Left renal pelvis (tissue), 4 donors: ENCODE data around the gene KCNV2. TPM values are rescaled to one million over a fixed set of nuclear protein-coding genes. Genes with fewer than 3 reads are reported as not detected.
"Not testable (repeated sequence)": the region's sequence is repeated elsewhere in the genome, so short reads cannot be mapped to it uniquely, and the experiment has no call there.

Source experiments
- DNase-seq, 4 donors: peaks; one replicate each; pipeline ENCODE4 v3.0.0-alpha.2; 2013; ENCODE audit warnings: low read depth in 4 of 4, low spot score in 3 of 4
- polyA plus RNA-seq, 4 donors: library from polyadenylated mRNA; unstranded; fragments of 120-200 nt; gene quantifications; one replicate each; pipeline ENCODE4 v1.2.1, GENCODE V29; 2013; ENCODE audit not compliant: insufficient read length in 4 of 4

Gene KCNV2
- polyA plus RNA-seq: under 1 TPM in 3 of 4 donors, not detected in 1; 0.07 to 0.37 (median 0.13) TPM

DNA sequence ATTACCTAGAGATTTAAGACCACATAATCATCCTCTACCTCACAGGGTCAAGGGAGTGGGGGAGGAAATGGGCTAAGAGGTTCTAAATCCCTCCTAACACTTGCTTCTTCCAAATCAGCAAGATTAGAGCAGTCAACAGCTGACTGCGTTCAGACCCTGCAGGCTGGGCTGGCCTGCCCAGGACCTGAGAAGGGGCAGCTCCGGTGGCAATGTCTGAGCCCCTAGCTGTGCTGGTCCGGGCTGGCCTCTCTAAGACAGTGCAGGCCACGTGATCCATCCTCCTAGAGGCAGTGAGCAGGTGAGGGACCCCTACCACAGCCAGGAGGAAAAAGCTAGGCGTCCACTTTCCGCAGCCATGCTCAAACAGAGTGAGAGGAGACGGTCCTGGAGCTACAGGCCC lies at the start of gene KCNV2:
Gene KCNV2, plus strand, starts transcription at position 126 of the 400 bp plus-strand sequence. Its CDS starts 230 bp downstream, at position 356.
- no peak for DNase-seq

DNA sequence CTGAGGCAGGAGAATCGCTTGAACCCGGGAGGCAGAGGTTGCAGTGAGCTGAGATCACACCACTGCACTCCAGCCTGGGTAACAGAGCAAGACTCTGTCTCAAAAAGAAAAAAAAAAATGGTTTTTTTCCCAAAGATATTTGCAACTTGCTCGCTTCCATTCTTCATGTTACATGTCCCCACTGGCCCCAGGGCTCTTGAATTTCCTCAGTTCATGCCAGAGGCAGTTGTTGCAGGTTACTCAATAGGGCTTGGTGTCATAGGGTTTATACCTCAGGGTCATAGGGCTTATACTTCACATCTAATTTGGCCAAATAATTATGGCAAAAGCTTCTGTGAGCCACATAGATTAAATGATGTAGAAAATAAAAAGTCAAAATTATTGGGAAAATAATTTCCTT lies 44.1 kb upstream of the KCNV2 start:
- no peak for DNase-seq

DNA sequence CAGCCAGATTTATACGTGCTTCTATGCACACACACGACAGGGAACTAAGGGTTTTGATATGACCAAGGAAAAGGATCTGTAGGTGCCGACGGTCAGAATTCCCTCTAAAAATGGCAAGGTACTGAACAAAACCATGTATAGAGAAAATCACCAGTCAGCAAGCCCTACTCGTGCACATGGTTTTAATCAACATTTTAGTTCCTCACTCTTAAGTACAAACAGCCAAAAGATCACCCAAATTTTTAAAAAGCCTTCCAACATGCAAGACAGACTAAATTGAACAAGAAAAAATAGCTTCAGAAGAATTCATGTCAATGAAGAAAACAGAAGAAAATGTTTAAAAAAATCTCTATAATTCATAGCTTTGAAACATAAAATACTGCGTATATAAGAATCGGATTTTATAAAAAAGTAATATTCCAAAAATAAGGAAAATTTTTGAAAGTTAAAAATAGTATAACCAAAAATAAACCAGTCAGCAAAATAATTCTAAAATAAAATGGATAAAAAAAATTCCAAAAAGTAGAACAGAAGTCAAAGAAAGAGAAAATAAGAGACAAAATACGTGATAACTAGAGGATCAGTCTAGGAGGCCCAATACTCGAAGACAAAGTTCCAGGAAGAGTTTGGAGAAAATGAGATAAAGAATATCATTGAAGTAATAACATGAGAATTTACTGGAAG lies 43.0 kb upstream of the KCNV2 start:
- no peak for DNase-seq

DNA sequence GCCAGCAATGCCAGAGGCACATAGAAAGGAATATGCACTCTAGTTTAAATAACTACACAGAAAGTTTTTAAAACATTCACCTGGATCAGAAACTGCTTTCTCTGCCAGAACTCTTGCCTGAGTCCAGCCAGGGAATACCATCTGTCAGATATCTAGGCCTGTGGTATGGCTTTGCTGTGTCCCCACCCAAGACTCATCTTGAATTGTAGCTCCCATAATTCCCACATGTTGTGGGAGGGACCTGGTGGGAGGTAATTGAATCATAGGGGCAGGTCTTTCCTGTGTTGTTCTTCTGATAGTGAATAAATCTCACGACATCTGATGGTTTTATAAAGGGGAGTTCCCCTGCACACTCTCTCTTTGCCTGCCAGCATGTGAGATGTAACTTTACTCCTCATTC lies 41.5 kb upstream of the KCNV2 start:
- DNase-seq: no peak

DNA sequence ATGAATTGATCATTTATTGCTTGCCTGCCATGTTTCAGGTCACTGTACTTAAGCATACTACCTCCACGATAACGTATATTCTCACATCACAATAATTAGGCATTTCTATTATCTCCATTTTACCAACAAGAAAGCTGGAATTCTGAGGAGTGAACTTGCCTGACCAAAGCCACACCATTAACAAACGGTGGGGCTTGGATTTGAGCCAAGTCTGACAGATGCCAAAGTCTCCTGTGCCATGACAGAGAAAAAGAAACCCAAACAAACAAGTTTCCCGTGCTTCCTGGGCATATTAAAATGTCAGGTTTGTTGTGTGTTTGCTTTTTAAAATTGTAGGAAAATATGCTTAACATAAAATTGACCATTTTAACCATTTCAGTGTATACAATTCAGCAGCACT lies 40.8 kb upstream of the KCNV2 start:
- no peak for DNase-seq

DNA sequence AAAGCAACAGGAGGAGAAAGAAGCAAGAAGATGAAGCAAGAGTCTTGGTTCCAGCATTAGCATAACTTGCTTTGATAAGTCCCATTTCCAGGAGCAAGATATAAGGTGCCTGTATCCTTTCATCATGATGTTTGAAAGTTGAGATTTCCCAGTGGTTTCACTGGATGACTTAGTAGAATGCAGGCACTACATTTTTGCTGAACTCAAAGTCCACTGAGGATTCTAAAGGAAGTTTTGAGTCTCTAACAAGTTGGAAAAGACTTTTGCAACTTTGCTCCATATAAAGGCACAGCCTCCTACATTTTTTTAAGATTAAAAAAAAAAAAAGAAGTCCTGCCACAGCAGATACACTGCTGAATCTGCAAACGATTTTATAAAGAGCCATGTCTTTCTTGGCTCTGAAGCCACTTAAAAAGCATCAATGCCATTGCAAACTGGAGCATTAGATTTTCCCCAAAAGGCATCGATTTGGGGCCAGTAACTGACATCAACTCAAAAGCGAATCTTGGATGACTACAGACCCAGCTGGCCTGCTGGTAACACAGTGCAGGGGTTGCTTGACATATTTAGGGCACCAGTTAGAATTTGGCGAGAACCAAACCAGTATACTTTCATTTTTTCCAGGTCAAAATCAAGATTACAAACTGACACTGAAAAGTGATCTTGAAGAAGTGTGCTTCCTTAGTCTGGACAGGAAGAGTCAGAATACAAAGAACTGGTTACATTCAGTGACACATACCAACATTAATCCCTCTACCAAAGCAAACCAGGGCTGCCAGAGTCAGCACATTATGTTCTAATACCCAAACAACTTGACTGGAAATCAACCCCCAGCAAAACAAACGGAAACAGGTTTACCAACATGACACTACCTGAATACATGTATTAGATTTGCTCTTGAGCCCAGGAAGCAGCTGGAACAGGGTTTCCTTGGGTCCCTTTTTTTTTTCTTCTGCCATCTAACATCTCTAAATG lies 39.1 kb upstream of the KCNV2 start:
- DNase-seq: no peak

DNA sequence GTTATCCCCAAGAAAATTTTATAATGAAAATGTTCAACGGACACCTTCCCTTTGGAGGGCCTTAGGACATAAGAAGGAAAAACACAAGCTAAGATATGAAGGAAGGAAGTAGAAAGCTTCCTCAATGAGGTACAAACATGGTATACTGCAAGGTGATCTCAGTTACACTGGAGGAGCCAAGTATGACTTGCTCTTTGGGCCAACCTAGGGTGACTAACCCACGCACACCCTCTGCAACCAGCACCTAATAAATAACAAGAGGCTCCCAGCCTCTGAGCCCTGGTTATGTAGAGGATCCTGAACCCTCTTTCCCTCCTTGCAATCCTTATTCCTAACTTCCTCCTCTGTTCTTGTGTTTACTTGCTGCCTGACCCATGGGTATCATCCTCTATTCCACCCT lies 38.3 kb upstream of the KCNV2 start:
- DNase-seq: no peak

DNA sequence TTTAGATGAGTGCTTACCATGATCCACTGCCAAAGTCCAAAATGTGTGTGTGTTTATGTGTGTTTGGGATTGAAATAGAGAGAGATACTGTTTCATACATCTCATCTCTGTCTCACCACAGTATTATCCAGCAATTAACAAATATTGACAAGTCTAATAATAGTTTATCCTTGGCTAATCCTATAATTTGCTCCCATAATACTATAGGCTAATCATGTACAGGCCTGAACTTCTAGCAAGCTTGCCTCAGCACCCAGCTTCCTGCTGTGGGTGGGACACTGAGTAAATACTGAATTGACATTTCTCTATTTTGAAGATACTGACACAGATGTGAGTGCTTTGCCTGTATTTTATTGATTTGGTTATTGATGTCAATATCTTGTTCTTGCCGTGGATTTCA lies 35.3 kb upstream of the KCNV2 start:
- no peak for DNase-seq

DNA sequence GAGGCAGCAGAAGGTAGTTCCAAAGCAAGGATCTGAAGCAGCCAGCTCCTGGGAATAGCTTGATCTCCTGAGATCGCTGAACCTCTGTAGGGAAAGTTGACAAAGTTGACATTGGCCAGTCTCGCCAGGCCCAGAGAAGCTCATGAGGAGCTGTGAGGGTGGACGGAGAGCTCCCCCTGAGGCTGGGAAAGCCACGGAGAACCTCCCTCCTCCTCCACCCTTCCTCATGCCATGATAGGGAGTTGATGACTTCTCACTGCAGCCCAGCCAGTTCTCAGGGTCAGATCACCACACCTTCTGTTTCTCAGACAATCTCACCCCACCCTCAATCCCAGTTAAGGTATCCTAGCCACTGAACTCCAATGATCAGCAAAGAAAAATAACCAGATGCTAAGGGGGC lies 30.4 kb upstream of the KCNV2 start:
- DNase-seq: no peak

DNA sequence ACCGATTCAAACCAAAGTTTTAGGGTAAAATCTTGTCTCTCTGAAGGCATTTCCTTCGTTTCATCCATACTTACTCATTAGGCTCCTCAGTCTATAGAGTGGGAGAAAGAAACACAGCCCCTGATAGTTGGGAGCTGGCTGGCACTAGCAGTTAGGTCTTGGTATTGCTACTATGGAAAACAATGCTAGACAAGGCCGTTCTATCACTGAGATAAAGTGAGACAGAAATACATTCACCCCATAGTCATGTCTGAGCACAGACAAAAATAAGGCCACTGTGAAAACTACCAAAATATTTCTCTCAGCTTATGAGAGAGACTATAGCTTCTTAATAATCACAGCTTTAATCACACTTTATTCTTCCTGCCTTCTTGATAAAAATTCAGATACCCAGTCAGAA lies 28.7 kb upstream of the KCNV2 start:
- DNase-seq: no peak

DNA sequence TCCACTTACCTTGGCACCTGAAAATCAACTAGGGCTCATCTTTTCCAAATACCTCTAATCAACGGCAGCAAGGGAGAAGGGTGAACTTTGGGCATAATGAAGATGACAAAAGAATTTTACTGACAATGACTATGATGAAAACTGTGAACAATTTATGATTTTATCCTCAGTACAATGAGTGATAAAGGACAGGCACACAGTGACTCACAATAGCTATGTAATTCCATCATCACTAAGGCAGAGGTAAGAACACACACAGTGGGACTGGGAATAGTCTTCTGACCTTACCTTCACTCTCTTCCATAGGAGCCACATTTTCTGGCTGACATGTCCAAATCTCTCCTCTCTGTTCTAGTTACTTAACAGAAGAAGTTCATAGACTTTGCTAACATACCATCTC lies 26.1 kb upstream of the KCNV2 start:
- no peak for DNase-seq

DNA sequence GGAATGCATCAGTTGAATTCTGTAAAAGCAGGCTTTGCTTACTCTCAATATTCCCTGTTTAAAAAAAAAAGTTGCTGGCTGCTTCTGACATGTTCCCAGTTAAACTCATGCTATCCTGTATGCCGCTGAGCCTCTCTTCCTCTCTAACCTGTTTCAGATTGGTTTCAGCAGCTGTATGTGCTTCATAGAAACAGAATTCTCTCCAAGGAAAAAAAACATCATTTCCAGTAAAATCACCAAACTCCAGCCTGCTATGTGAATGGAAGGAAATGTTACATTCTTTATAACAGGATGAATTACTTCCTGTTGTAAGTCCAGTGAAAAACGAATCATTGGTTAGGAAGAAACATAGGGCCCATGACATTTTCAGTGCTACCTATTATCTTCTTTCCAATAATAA lies 25.7 kb upstream of the KCNV2 start:
- no peak for DNase-seq

DNA sequence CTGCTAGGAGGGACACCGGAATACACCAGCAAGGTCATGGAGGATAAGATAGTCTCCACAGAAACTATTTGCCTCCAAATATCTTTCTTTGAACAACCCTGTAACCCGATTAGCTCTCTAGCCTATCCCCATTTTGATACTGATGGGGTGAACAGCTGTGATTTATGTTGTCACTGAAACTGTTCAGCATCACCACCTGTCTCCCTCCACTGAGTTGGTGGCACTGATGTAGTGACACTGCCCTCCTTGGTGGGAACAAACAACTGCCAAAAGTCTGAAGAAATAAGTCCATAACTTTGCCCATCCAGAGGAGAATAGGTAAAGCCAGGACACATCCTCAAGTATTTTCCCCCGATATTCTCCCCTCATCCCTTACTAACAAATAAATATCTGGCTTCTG lies 24.3 kb upstream of the KCNV2 start:
- no peak for DNase-seq

DNA sequence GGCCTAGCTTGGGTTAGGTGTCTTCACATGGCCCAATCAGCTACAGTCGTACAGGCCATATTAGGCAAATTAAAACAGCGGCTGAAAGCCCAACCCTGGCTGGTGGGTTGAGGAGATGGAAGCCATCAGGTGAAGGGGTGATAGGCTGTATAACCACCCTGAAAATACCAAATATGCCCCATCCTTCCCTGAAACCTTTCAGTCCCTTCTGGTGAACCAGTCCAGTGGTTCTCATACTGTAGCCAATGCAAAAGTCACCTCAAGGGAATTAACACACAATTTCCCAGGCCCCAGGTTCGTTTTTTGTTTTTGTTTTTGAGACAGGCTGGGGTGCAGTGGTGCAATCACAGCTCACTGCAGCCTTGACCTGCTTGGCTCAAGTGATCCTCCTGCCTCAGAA lies 19.8 kb upstream of the KCNV2 start:
- DNase-seq: no peak

DNA sequence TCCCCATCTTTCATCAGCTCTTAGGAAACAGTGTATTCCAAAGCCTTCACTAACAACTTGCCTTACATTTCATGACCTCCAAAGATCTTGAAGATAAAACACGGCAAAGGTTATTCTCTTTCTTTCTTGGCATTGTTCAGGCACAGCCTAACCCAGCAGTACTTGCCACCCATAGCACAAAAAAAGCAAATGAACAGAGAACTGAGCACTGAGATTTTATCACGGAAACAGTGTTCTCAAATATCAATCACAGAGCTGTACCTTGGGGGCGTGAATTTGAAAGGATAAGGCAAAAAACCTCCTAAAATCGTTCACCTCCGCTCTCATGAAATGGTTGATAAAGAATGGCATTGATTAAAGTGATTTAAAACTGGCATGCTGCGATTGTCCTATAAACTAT lies 16.9 kb upstream of the KCNV2 start:
- no peak for DNase-seq

DNA sequence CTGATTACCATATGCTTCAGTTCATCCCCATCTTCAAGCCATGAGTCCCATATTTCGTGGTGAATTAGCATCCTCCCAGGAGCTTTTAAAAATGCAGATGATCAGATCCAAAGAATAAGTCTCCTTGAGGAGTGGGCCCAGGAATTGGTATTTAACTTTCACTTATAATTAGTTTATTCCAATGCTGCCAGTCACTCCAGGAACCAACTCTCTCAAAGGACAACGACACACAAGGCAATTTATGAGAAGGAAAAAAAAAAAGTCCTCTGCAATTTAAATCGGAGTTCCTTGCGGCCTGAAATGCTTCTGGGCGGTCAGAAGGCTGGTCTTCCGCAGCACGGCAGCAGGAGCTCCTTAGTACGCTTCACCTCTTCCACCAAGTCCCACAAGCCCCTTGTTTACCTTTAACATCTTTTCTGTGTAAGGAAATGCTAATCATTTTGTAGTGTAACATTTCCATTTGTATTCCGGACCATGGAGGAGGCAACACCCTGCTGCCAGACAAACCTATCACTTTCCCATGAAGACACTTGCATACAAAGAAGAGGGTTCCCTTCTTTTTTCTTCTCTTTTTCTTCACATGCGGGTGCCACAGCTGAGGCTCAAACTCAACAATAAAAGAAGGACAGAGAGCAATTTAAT lies 16.3 kb upstream of the KCNV2 start:
- DNase-seq: no peak

DNA sequence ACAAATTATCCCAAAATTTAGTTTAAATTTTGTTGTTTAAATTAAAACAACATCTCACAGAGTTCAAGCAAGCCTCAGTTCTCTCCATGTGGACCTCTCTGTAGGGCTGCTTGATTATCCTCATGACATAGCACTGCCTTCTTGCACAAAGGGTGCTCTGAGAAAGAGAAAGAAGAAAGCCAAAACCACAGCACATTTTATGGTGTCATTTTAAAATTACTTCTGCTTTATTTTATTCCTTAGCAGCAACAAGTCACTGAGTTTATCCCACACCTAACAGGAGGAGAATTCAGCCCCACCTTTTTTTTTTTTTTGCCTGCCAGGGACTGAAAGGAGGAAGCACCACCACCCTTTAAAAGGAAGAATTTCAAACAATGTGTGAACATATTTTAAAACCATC lies 12.8 kb upstream of the KCNV2 start:
- DNase-seq: no peak

DNA sequence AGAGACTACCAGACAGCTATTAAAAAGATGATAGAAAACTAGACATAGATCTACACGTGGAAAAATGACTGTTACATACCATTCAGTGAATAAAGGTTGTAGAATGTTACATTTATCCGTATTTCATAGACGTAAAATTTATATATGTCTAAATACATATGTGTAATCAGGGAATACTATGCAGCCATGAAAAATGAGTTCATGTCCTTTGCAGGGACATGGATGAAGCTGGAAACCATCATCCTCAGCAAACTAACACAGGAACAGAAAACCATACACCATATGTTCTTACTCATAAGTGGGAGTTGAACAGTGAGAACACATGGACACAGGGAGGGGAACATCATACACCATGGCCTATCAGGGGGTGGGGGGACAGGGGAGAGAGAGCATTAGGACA lies 10.1 kb upstream of the KCNV2 start:
- not testable (repeated sequence) for DNase-seq

DNA sequence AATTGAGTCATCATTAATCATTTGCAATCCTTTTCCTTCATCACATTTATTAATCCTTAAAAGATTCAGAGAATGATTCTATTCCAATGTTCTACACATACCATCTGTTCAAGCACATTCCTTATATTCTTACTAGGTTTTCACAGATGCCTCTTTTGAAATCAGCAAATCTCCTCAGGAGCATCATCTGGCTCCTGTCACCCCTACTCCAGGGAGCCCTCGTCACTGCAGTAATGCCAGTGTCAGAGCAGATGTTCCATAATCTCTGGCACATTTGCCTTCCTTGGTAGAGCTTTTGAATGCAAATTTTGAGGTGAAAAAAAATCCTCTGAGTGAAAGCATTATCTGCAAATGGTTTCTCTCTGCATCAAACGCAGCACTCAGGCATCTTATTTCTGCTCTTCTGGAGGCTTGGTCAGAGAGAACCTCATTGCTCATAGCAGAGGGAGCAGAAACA lies 7.6 kb upstream of the KCNV2 start:
- DNase-seq: no peak

DNA sequence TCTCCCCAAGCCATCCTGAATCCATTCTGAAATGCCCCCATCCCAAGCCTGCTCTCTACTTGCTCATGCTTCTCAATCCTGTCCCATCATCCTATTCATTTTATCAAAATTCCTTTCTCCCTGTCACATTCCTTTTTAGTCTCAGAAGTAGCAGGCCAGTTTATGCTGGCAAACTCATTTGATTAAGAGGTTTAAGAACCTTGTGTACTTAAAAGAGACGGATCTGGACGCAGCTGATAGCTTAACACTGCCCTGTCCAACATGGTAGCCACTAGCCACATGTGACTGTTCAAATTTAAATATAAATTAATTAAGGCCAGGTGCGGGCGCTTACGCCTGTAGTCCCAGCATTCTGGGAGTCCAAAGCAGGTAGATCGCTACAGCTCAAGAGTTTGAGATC lies 5.6 kb upstream of the KCNV2 start:
- no peak for DNase-seq

DNA sequence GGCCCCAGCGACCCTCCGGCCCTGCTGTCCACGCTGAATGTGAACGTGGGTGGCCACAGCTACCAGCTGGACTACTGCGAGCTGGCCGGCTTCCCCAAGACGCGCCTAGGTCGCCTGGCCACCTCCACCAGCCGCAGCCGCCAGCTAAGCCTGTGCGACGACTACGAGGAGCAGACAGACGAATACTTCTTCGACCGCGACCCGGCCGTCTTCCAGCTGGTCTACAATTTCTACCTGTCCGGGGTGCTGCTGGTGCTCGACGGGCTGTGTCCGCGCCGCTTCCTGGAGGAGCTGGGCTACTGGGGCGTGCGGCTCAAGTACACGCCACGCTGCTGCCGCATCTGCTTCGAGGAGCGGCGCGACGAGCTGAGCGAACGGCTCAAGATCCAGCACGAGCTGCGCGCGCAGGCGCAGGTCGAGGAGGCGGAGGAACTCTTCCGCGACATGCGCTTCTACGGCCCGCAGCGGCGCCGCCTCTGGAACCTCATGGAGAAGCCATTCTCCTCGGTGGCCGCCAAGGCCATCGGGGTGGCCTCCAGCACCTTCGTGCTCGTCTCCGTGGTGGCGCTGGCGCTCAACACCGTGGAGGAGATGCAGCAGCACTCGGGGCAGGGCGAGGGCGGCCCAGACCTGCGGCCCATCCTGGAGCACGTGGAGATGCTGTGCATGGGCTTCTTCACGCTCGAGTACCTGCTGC lies 839 bp downstream of the KCNV2 start:
- DNase-seq: no peak
